KOPT-K1 (cell line): Measurements from ENCODE around the gene RAB37.
A peak's percentile ranks its signal among the peaks of the same experiment; 100 is the strongest.

Source experiments
- H3K27ac ChIP-seq: fragments of 200-600 bp; sonication (generic); 2 replicates; pipeline ENCODE4 v1.5.1; 2016; ENCODE audit warnings: antibody characterized with exemption, mild to moderate bottlenecking, low read depth, low read length; ENCODE audit not compliant: poor library complexity, severe bottlenecking
- H3K36me3 ChIP-seq: fragments of 200-600 bp; sonication (generic); 2 replicates; pipeline ENCODE4 v1.5.1; 2017; ENCODE audit warnings: antibody characterized with exemption, mild to moderate bottlenecking, low read length, moderate library complexity; ENCODE audit not compliant: insufficient read depth
- H3K9me3 ChIP-seq: fragments of 200-600 bp; sonication (generic); 2 replicates; pipeline ENCODE4 v1.5.1; 2017; ENCODE audit warnings: antibody characterized with exemption, low read length, mild to moderate bottlenecking; ENCODE audit not compliant: insufficient read depth, poor library complexity, severe bottlenecking

Gene RAB37

DNA sequence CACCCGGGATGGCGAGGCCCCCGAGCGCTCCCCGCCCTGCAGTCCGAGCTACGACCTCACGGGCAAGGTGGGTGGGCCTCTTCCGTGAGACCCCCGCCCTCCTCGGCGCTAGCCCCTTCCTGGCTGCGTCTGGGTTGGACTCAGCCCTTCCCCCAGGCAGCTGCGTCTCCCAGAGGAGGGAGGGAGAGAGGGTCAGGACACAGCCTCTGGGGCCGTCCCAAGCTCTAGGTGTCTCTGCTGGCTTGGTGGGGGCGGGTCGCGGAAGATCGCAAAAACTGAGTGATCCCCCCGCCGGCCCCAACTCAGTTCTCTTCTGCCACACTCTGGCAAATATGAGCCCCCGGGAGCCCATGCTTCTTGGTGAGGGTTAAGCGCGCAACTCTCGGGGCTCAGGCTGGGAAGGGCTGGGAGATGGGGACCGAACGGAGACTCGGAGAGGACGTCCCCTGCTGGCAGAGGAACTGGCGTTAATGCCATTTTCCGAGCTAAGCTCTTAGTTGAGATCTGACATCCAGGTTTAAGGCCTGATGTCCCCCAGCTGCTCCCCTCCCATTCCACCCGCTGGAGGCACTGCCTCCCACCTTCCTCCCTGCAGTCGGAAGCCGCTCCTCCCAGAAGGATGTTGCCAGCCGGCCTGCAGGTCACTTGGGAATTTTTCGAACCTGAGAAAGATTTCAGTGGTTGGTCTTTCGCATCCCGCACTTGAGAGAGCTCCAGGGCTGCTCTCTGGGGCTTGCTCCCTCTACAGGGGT is 419 bp downstream of the RAB37 start:
- Histone ChIP-seq H3K36me3 (no peaks in the 10 kb centered on the region), H3K9me3 (no peaks in the 10 kb centered on the region), H3K27ac (peak overlapping the region; percentile 99)

DNA sequence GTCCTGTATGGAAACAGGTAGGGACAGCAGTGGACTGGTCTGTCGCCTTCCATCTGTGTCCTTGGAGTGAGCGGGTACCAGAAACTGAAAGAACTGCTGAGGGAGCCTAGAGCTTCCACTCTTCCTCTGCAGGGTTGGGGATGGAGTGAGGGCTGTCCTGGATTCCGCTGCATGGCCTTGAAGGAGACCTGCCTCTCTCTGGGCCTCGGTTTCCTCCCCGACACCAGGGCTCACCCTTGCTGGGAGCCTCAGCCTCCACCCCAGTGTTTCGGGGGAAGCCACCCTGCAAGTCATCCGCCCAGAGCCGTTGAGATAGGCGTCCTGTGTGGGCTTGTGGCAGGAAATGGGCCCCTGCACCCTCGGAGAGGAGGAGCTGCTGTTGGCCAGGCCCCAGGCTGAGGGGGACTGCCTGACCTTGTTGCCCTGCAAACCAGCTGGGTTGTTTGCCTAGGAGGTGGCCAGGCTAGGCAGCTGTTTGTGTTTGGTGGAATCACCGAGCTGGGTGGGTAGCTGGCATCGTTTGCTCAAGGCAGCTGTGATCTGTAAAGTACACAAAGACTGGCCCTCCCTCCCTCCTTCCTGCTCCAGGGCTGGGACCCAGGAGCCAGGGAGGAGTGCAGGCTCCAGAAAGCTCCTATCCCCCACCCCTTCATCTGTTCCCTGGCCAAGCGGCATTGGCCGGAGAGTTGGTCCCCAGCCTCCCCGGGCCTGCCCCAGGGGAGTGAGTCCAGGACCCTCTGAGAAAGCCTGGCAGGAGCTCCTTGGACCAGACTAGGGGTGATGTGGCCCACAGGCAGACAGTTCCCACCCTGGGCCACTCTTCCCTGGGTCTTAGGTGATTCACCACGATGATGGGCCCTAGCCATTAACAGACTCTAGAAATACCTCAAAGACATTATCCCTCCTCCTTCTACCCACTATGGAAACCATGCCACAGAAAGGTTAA is 1.3 kb downstream of the RAB37 start:
- Histone ChIP-seq H3K36me3 (peaks cover 3% of the 10 kb centered on the region), H3K9me3 (no peaks in the 10 kb centered on the region), H3K27ac (peak overlapping the region; percentile 99)

DNA sequence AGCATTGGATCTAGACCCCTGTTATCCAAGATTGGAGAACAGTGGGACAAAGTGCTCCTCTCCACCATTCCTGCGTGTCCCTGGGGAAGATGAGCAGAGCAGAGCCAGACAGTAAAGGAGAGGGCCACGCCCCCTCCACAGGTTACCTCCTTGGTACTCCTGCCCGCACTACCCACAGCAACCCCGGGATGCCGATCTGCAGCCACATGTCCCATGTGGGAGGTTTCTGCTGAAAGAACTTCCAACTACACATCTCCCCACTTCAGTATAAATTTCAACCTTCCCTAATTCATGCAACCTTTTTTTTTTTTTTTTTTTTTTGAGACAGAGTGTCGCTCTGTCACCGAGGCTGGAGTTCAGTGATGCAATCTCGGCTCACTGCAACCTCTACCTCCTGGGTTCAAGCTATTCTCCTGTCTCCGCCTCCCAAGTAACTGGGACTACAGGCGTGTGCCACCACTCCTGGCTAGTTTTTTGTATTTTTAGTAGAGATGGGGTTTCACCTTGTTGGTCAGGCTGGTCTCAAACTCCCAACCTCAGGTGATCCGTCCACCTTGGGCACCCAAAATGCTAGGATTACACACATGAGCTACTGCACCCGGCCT is 2.3 kb downstream of the RAB37 start:
- H3K27ac ChIP-seq: peak overlapping the region; percentile 99
- no peaks in the 10 kb centered on the region for H3K9me3 ChIP-seq
- H3K36me3 ChIP-seq: peaks cover 12% of the 10 kb centered on the region

DNA sequence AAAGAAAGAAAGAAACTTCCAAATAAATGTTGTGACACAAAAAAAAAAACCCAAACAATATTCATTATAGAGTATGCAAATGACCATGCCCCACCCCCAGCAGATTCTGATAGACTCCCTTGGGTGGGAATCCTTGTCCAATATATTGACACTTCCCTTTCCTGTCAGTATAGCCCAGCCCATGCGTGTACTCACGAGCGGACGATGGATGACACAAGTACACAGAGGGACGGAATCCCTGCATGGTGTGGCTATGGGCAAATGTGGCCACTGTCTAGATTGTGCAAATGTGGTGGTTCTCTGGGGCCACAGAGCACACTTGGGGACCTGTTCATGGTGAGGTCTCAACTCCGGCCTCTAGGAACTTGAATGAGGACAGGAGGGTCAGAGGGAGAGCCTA is 3.1 kb downstream of the RAB37 start:
- H3K9me3 ChIP-seq: no peaks in the 10 kb centered on the region
- peak overlapping the region; percentile 99 for H3K27ac ChIP-seq
- peaks cover 12% of the 10 kb centered on the region for H3K36me3 ChIP-seq

DNA sequence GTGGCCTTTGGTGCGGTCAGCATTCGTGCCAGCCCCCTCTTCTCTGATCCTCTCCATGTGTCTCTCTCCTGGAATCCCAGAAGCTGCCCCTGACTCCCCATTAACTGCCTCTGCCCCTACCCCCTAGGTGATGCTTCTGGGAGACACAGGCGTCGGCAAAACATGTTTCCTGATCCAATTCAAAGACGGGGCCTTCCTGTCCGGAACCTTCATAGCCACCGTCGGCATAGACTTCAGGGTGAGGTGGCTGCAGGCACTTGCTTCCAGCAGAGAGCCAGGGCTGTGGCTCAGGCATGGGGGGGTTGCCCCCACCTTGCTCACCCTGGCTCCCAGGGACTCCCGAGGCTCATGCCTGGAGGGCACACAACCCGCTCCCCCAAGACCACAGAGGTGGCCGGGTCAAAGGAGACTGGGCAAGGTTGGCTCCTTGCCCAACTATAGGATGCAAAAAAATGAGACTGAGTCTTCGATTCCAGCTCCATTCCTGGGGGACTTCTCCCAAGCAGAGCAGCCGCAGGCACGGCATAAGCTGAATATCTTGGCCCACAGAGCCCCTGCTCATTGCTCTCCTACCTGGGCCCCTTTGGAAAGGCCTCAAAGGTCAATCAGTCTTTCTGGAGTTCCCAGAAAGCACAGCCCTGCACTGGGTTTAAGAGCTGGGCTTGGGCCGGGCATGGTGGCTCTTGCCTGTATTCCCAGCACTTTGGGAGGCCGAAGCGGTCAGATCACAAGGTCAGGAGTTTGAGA is 3.8 kb downstream of the RAB37 start:
- Histone ChIP-seq H3K9me3 (no peaks in the 10 kb centered on the region), H3K36me3 (peaks cover 12% of the 10 kb centered on the region), H3K27ac (peak overlapping the region; percentile 99)

DNA sequence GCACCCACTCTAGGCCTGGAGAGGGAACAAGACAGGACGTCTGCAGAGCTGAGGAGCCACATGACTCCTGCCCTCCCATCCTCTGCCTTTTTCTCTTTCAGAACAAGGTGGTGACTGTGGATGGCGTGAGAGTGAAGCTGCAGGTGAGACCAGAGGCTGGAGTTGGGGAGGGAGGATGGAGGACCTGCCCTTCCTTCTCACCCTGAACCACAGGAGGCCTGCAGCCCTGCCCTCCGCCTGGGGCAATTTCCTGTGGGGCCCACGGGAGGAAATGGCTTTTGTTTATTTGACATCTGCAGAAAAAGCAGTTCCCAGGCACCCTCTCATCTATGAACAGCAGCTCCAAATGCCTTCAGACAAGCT is 5.1 kb downstream of the RAB37 start:
- no peaks in the 10 kb centered on the region for H3K9me3 ChIP-seq
- peak overlapping the region; percentile 99 for H3K27ac ChIP-seq
- peaks cover 12% of the 10 kb centered on the region for H3K36me3 ChIP-seq

DNA sequence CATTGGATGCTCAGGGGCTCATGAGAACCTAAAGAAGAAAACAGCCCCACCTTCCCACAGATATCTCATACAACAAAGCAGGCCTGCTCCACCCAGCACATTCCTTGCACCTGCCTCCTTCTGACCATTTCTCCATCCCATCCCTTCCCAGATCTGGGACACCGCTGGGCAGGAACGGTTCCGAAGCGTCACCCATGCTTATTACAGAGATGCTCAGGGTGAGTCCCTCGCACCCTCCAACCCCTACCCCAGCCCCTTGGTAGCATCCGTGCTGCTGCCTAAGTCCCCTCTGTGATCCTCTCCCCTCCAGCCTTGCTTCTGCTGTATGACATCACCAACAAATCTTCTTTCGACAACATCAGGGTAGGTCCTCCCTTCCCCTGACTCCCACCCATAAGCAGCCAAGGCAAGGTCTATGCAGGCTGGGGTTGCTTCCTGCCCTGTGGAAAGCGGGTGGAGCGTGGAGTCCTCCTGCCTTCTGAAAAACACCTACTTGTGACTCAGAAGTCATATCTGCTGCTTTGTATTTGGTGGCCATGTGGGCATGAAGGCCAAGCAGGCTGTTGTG is 6.0 kb downstream of the RAB37 start:
- Histone ChIP-seq H3K9me3 (no peaks in the 10 kb centered on the region), H3K27ac (peak overlapping the region; percentile 99), H3K36me3 (peaks cover 12% of the 10 kb centered on the region)

DNA sequence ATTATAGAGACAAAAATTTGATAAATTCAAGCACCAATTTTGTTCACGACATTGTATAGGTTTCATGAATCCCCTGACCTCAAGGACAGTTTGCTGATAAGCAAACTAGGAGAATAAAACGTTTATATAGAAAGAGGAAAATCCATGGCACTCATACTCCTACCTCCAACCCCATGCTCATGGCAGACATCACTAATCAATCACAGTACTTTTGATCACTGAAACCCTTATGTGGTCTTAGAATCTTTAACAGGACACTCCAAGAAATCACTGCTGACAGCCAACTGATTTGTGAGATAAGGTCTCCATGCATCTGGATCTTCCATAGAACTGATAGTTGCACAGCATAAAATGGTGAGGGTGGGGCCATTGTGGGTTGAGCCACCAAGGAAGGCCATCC is 6.7 kb downstream of the RAB37 start:
- H3K27ac ChIP-seq: peak overlapping the region; percentile 99
- H3K9me3 ChIP-seq: no peaks in the 10 kb centered on the region
- H3K36me3 ChIP-seq: peaks cover 12% of the 10 kb centered on the region

DNA sequence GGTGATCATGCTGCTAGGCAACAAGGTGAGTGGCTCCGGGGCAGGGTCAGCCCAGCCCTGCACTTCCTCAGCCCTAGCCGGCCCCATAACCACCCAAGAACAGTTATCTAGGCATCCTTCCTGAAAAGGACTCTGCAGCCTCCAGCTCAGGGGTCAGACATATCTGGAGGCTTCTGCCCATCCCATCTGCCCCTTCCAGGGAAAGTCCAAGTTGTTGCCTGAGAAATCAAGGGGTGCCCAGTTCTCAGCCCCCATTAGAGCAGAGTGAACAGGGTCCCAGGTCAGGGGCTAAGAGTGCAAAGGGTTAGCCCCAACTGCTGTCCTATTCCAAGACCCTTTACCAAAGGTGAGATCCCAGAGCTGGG is 7.3 kb downstream of the RAB37 start:
- Histone ChIP-seq H3K36me3 (peaks cover 12% of the 10 kb centered on the region), H3K27ac (peak overlapping the region; percentile 99), H3K9me3 (no peaks in the 10 kb centered on the region)

DNA sequence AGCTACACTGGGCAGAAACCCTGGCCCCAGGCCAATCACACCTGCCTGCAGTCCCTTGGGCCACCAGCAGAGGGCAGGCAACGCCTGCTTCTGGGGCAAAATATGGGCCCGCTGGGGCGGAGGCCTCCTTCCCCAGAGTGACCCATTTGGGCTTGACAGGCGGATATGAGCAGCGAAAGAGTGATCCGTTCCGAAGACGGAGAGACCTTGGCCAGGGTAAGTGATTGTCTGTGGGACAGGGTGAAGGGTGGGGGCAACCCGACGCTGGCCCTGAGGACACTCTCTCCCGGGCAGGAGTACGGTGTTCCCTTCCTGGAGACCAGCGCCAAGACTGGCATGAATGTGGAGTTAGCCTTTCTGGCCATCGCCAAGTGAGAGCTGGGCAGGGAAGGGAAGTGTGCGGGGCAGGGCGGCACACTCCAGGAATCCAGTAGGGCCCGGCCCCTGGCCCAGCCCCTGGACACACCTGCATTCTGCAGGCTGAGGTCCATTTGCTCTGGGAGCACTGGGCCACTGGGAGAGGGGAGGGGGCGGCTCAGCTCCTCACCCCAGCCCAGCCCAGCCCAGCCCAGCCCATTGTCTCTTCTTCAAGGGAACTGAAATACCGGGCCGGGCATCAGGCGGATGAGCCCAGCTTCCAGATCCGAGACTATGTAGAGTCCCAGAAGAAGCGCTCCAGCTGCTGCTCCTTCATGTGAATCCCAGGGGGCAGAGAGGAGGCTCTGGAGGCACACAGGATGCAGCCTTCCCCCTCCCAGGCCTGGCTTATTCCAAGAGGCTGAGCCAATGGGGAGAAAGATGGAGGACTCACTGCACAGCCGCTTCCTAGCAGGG is 7.9 kb downstream of the RAB37 start:
- Histone ChIP-seq H3K36me3 (peaks cover 15% of the 10 kb centered on the region), H3K27ac (peak overlapping the region; percentile 99), H3K9me3 (no peaks in the 10 kb centered on the region)

DNA sequence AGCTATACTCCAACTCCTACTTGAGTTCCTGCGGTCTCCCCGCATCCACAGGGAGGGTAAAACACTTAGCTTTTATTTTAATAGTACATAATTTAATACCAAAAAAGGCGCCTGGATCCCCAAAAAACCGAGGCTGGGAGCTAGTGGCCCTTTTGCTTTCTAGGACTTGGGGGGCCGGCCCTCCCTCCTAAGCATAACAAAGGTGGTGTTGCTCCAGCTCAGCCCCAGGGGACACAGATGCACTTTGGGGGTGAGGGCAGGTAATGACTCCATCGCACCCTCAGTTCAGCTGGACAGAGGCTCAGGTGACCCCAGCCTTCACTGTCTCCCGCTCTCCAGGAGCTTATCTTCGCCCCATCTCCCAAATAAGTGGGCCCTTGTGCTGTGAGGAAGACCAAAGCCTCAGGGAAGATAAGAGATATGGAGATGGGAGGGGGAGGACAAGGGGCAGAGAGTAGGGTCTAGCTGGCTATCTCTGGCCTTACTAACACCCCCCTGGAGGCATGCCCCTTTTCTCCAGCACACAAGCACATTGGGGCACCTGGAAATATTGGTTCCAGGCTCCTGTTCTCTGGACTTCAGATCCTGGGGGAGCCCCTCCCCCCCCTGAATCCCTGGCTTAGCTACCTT is 8.6 kb downstream of the RAB37 start:
- Histone ChIP-seq H3K36me3 (peaks cover 20% of the 10 kb centered on the region), H3K9me3 (no peaks in the 10 kb centered on the region), H3K27ac (no peak overlapping the region)

DNA sequence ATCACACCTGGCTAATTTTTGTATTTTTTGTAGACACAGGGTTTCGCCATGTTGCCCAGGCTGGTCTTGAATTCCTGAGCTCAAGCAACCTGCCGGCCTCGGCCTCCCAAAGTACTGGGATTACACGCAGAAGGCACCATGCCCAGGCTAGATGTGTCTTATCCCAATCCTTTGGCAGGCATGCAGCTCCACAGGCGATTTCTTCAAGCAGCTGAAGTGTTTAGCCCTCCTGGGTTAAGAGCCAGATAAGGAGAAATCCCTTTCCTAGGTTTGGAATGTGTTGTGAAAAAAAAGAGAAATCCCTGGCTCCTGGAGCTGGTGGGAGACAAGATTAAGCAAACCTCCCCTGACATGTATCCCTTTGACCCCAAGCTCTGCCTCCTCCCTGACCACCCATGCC is 9.3 kb downstream of the RAB37 start:
- peaks cover 27% of the 10 kb centered on the region for H3K36me3 ChIP-seq
- H3K9me3 ChIP-seq: no peaks in the 10 kb centered on the region
- H3K27ac ChIP-seq: peak overlapping the region; percentile 12

DNA sequence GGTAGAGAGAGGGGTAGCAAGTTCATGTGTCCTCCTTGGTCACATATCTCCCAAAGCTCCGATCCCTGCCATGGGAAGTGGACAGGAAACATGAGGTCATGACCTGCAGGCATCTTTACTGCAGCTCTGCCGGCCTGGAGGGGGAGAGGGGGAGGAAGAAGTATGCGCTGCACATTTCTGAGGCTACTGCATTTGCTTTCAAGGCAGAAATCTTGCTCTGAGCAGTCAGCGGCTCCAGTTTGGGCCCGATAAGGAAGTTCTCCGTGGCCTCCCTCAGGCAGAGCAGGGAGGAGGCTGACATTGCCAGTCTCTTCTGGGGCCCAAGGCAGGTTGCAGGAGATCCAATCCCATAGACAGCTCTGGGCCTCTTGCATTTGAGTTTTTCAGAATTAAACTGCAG is 9.9 kb downstream of the RAB37 start:
- H3K9me3 ChIP-seq: no peaks in the 10 kb centered on the region
- H3K27ac ChIP-seq: peak overlapping the region; percentile 12
- H3K36me3 ChIP-seq: peaks cover 32% of the 10 kb centered on the region

DNA sequence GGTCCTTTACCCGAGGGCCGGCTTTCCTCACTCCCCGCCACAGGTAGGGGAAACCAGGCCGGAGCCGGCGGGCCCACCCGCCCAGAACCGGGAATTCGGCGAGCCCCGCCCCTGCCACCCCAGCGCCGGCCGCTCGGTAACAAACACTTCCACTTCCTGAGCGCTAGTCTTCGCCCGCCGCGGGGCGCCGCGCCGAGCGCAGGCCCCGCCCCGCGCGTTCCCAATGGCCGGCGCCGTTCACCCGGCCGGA is 11.1 kb downstream of the RAB37 start:
- H3K27ac ChIP-seq: peak overlapping the region; percentile 92
- no peaks in the 10 kb centered on the region for H3K9me3 ChIP-seq
- H3K36me3 ChIP-seq: peaks cover 43% of the 10 kb centered on the region
